ENCODE results near the gene OR10Z1. TPM values are rescaled to one million over a fixed set of nuclear protein-coding genes. Genes with fewer than 3 reads are reported as not detected.

The OR10Z1 gene
- total RNA-seq, 1 donor from 2014 or later = not detected

DNA sequence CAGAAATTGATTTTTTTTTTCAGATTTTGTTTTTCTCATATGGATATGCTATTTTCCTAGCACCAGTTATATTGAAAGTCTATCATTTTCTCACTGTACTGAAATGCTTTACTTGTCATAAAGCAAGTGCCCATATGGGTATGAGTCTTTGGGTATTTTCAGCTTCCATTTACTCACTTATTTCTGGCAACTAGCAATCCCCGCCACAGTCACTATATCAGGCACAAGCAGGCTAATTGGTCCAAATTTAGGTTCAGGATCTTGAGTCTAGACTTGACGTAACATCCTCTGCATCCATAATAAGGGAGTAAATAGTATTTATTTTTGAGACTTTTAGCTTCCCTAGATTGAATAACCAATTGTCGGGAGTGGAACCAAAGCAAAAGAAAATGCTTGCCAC is 27.5 kb upstream of the OR10Z1 start:
- Mint-ChIP-seq H3K27ac (no peak overlapping the region), H3K27me3 (ENCODE audit: insufficient read depth, low read depth) (no peaks in the 10 kb centered on the region), H3K4me3 (no peak overlapping the region), H3K36me3 (no peaks in the 10 kb centered on the region), H3K4me1 (no peaks in the 10 kb centered on the region), H3K9me3 (no peaks in the 10 kb centered on the region)
- no peak for TF ChIP-seq EZH2 (IDR thresholded peaks at IDR 0.05)
- TF ChIP-seq EZH2phosphoT487 (IDR thresholded peaks at IDR 0.05) = no peak
- TF ChIP-seq CTCF (IDR thresholded peaks at IDR 0.05) = no peak
- Histone ChIP-seq H3K4me2 (no peak overlapping the region), H3K27ac (no peak overlapping the region), H3K4me1 (no peaks in the 10 kb centered on the region), H3K9ac (no peak overlapping the region), H3K9me3 (ENCODE audit: low read depth) (no peaks in the 10 kb centered on the region), H3K79me2 (ENCODE audit: low read depth) (no peaks in the 10 kb centered on the region), H3F3A (ENCODE audit: low read depth) (no peaks in the 10 kb centered on the region), H4K20me1 (ENCODE audit: low read depth) (no peaks in the 10 kb centered on the region), H2AFZ (replicated peaks) (no peak overlapping the region), H3K36me3 (no peaks in the 10 kb centered on the region), H3K27me3 (no peaks in the 10 kb centered on the region), H3K4me3 (no peak overlapping the region)
- DNase-seq (ENCODE audit: low spot score) = no peak

DNA sequence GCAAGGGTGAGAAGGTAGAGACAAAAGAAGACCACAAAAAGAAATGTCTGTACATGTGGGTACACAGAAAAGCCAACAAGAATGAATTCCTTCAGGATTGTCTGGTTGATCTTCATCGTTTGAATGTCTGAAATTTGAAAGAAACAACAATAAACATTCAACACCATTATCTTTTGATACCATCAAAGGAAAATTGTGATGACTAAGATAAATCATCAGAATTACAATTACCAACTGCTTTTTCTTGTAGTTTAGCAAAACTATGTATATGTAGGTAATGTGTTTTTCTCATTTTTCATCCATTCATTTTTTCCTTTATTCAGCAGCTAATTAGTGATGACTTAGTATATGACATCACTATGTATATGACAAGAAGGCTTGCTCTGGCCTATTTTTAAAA is 25.3 kb upstream of the OR10Z1 start, which contains the start of gene OR10X1:
Gene OR10X1 (minus strand): TSS at position 167 of the 400 bp plus-strand sequence. CDS start 0 bp downstream, at position 167.
- H3K4me3 Mint-ChIP-seq = no peak within 1 kb of the TSS
- no peaks in the 10 kb centered on the region for H3K9me3 Mint-ChIP-seq
- Histone ChIP-seq H3K9me3 (ENCODE audit: low read depth) (no peaks in the 10 kb centered on the region), H3K36me3 (no peaks in the 10 kb centered on the region), H3K4me3 (no peak within 1 kb of the TSS), H3K4me1 (no peaks in the 10 kb centered on the region), H3K79me2 (ENCODE audit: low read depth) (no peaks in the 10 kb centered on the region), H2AFZ (replicated peaks) (no peak within 1 kb of the TSS), H3K4me2 (no peak within 1 kb of the TSS), H3F3A (ENCODE audit: low read depth) (no peaks in the 10 kb centered on the region), H3K27ac (no peak within 1 kb of the TSS), H3K27me3 (no peaks in the 10 kb centered on the region), H4K20me1 (ENCODE audit: low read depth) (no peaks in the 10 kb centered on the region), H3K9ac (no peak within 1 kb of the TSS)
- no peaks in the 10 kb centered on the region for H3K27me3 Mint-ChIP-seq (ENCODE audit: insufficient read depth, low read depth)
- TF ChIP-seq EZH2 (IDR thresholded peaks at IDR 0.05) (no peak), EZH2phosphoT487 (IDR thresholded peaks at IDR 0.05) (no peak), CTCF (IDR thresholded peaks at IDR 0.05) (no peak)
- no peaks in the 10 kb centered on the region for H3K36me3 Mint-ChIP-seq
- DNase-seq (ENCODE audit: low spot score) = no peak
- no peaks in the 10 kb centered on the region for H3K4me1 Mint-ChIP-seq
- no peak within 1 kb of the TSS for H3K27ac Mint-ChIP-seq

- Mint-ChIP-seq H3K9me3 (peaks cover 4% of the 10 kb centered on the region), H3K4me3 (no peak overlapping the region), H3K4me1 (no peaks in the 10 kb centered on the region), H3K27ac (no peak overlapping the region), H3K36me3 (no peaks in the 10 kb centered on the region), H3K27me3 (ENCODE audit: insufficient read depth, low read depth) (no peaks in the 10 kb centered on the region)
- H3F3A ChIP-seq (ENCODE audit: low read depth) = no peaks in the 10 kb centered on the region
- peaks cover 13% of the 10 kb centered on the region for H3K4me1 ChIP-seq
- no peak overlapping the region for H3K9ac ChIP-seq
- H3K27me3 ChIP-seq = no peaks in the 10 kb centered on the region
- no peak overlapping the region for H3K27ac ChIP-seq
- no peak for TF ChIP-seq EZH2 (IDR thresholded peaks at IDR 0.05)
- no peak for TF ChIP-seq EZH2phosphoT487 (IDR thresholded peaks at IDR 0.05)
- no peak for TF ChIP-seq CTCF (IDR thresholded peaks at IDR 0.05)
- H2AFZ ChIP-seq (replicated peaks) = no peak overlapping the region
- no peaks in the 10 kb centered on the region for H3K79me2 ChIP-seq (ENCODE audit: low read depth)
- H3K4me2 ChIP-seq = no peak overlapping the region
- no peak overlapping the region for H3K4me3 ChIP-seq
- no peaks in the 10 kb centered on the region for H3K9me3 ChIP-seq (ENCODE audit: low read depth)
- no peaks in the 10 kb centered on the region for H4K20me1 ChIP-seq (ENCODE audit: low read depth)
- no peak for DNase-seq (ENCODE audit: low spot score)
- H3K36me3 ChIP-seq = no peaks in the 10 kb centered on the region
Observed at GRCh38 chr1:158583962-158584361, 21.1 kb upstream of the OR10Z1 start.
